Measurements from ENCODE around the gene MED9.
"Not testable (repeated sequence)": the region's sequence is repeated elsewhere in the genome, so short reads cannot be mapped to it uniquely, and the experiment has no call there.

MED9 gene

GRCh38 chr17:17455173-17455572, 21.6 kb upstream of the MED9 start:
- DNase-seq: no peak

GRCh38 chr17:17456251-17456650, 20.5 kb upstream of the MED9 start:
- DNase-seq: no peak

- no peak for DNase-seq
Observed at GRCh38 chr17:17457680-17458079, 19.1 kb upstream of the MED9 start.

- no peak for DNase-seq
Observed at GRCh38 chr17:17460038-17460437, 16.8 kb upstream of the MED9 start.

GRCh38 chr17:17462048-17462824, 14.6 kb upstream of the MED9 start:
- no peak for DNase-seq

- DNase-seq: no peak
Observed at GRCh38 chr17:17463821-17464220, 13.0 kb upstream of the MED9 start.

- not testable (repeated sequence) for DNase-seq
Observed at GRCh38 chr17:17465878-17466277, 10.9 kb upstream of the MED9 start.

- DNase-seq: no peak
Observed at GRCh38 chr17:17466511-17466910, 10.3 kb upstream of the MED9 start.

GRCh38 chr17:17467016-17467415, 9.8 kb upstream of the MED9 start:
- DNase-seq: no peak

GRCh38 chr17:17467720-17468119, 9.1 kb upstream of the MED9 start:
- DNase-seq: no peak

GRCh38 chr17:17468217-17469010, 8.4 kb upstream of the MED9 start:
- DNase-seq: no peak

- no peak for DNase-seq
Observed at GRCh38 chr17:17469358-17469757, 7.4 kb upstream of the MED9 start.

GRCh38 chr17:17469996-17470395, 6.8 kb upstream of the MED9 start:
- no peak for DNase-seq

- DNase-seq: no peak
Observed at GRCh38 chr17:17472333-17472920, 4.4 kb upstream of the MED9 start.

GRCh38 chr17:17474341-17474740, 2.5 kb upstream of the MED9 start:
- no peak for DNase-seq

- DNase-seq: no peak
Observed at GRCh38 chr17:17479209-17479608, 2.4 kb downstream of the MED9 start.

- no peak for DNase-seq
Observed at GRCh38 chr17:17480593-17481148, 3.9 kb downstream of the MED9 start.

GRCh38 chr17:17481860-17482259, 5.1 kb downstream of the MED9 start:
- no peak for DNase-seq

GRCh38 chr17:17484451-17484899, 7.7 kb downstream of the MED9 start:
- peak in 2 of 5 experiments; percentile 20 to 55 for DNase-seq

GRCh38 chr17:17485420-17485819, 8.6 kb downstream of the MED9 start:
- no peak for DNase-seq

- not testable (repeated sequence) for DNase-seq
Observed at GRCh38 chr17:17486416-17486815, 9.6 kb downstream of the MED9 start.

GRCh38 chr17:17487998-17488397, 11.2 kb downstream of the MED9 start:
- DNase-seq: no peak

- no peak for DNase-seq
Observed at GRCh38 chr17:17491031-17491471, 14.3 kb downstream of the MED9 start.

Measured in T-helper 2 cell (primary cell).